Measurements from ENCODE around the gene RBP7. TPM values are rescaled to one million over a fixed set of nuclear protein-coding genes. Genes with fewer than 3 reads are reported as not detected.
"Not testable (repeated sequence)": the region's sequence is repeated elsewhere in the genome, so short reads cannot be mapped to it uniquely, and the experiment has no call there.

Gene RBP7
- total and polyA plus RNA-seq, 10 of the 15 experiments (the other 5 are each of a cell fraction or from before 2014, with no cell fraction given): 0.20 TPM; not detected in 9

- no peak overlapping the region for H3K4me2 ChIP-seq (ENCODE audit: control insufficient read depth, insufficient read depth)
- H3K79me2 ChIP-seq (ENCODE audit: control insufficient read depth, insufficient read depth, low read length): no peaks in the 10 kb centered on the region
- H2AFZ ChIP-seq (ENCODE audit: control insufficient read depth, low read depth, low read length): no peak overlapping the region; the same call in 1 of the 2 replicates
- H3K9me3 ChIP-seq (replicated peaks; ENCODE audit: control insufficient read depth, insufficient read depth, low read length): no peaks in the 10 kb centered on the region; the same call in 2 of the 3 replicates
- H3K36me3 ChIP-seq (ENCODE audit: control insufficient read depth in 2 of 2, insufficient read depth in 2 of 2, low read length in 1 of 2): no peaks in the 10 kb centered on the region
- POLR2A ChIA-PET: no interaction called here
- TF ChIP-seq IRF4 (IDR thresholded peaks at IDR 0.05; ENCODE audit: low read depth, low read length) (no peak), EED (IDR thresholded peaks at IDR 0.05; ENCODE audit: low read depth) (no peak), ZBTB40 (IDR thresholded peaks at IDR 0.05; ENCODE audit: borderline replicate concordance) (no peak), HCFC1 (IDR thresholded peaks at IDR 0.05; ENCODE audit: low read length) (no peak), CBX5 (IDR thresholded peaks at IDR 0.05; ENCODE audit: low read depth) (no peak), BCL11A (IDR thresholded peaks at IDR 0.05; ENCODE audit: low read depth, low read length) (no peak), ZNF622 (IDR thresholded peaks at IDR 0.05) (no peak), ZSCAN29 (IDR thresholded peaks at IDR 0.05) (no peak)
- intact Hi-C loops (cut with micrococcal nuclease; ENCODE audit: unreplicated experiment) (no loop called here), in situ Hi-C loops (cut with MboI) (no loop called here)
- SMC1A ChIA-PET (ENCODE audit: uncharacterized antibody, unreplicated experiment): interaction anchor here (1.0 to 1.2 kb wide), 2 partner anchors 76 to 89 kb away, joined by 3 read pairs; no protein-coding TSS in a partner anchor
- RAD21 ChIA-PET (ENCODE audit: unreplicated experiment): interaction anchor here (0.9 kb wide), 1 partner anchor 66 kb away, joined by 3 read pairs; no protein-coding TSS in a partner anchor
- no peaks in the 10 kb centered on the region for H4K20me1 ChIP-seq (ENCODE audit: control insufficient read depth, insufficient read depth)
- CTCF ChIA-PET: interaction anchor here (1.1 to 2.4 kb wide), 3 partner anchors 77 to 152 kb away, joined by 4 to 12 read pairs (median 4); no protein-coding TSS in a partner anchor
- no peak overlapping the region for H3K9ac ChIP-seq (ENCODE audit: control insufficient read depth, insufficient read depth, low read length)
- H3K4me1 ChIP-seq (ENCODE audit: control insufficient read depth, insufficient read depth, low read length): peaks cover 5% of the 10 kb centered on the region; the same call in 1 of the 2 replicates
- DNase-seq (ENCODE audit: low read depth, low spot score) (no peak), ATAC-seq (no peak), FAIRE-seq (no peak)
- H3K4me3 ChIP-seq: no peak overlapping the region
- H3K27ac ChIP-seq (ENCODE audit: control insufficient read depth, insufficient read depth): no peak overlapping the region
- H3K27me3 ChIP-seq (replicated peaks in 1 of 2; ENCODE audit: control insufficient read depth in 2 of 2, insufficient read depth in 2 of 2, low read length in 1 of 2): no peaks in the 10 kb centered on the region
- no TSS peak for BruUV-seq (replicated peaks)
These were observed 30.0 kb downstream of the RBP7 start for GRCh38 chr1:10027027-10027426.

- ATAC-seq; DNase-seq (ENCODE audit: low read depth, low spot score); H3K36me3 ChIP-seq (ENCODE audit: control insufficient read depth in 2 of 2, insufficient read depth in 2 of 2, low read length in 1 of 2); SMC1A ChIA-PET (ENCODE audit: uncharacterized antibody, unreplicated experiment); POLR2A ChIA-PET; H3K4me3 ChIP-seq; H3K9me3 ChIP-seq (replicated peaks; ENCODE audit: control insufficient read depth, insufficient read depth, low read length); H2AFZ ChIP-seq (ENCODE audit: control insufficient read depth, low read depth, low read length); H3K27me3 ChIP-seq (replicated peaks in 1 of 2; ENCODE audit: control insufficient read depth in 2 of 2, insufficient read depth in 2 of 2, low read length in 1 of 2); CTCF ChIA-PET; H3K4me2 ChIP-seq (ENCODE audit: control insufficient read depth, insufficient read depth); H3K9ac ChIP-seq (ENCODE audit: control insufficient read depth, insufficient read depth, low read length); H3K27ac ChIP-seq (ENCODE audit: control insufficient read depth, insufficient read depth); H3K4me1 ChIP-seq (ENCODE audit: control insufficient read depth, insufficient read depth, low read length); FAIRE-seq; intact Hi-C loops (cut with micrococcal nuclease; ENCODE audit: unreplicated experiment); RAD21 ChIA-PET (ENCODE audit: unreplicated experiment); H4K20me1 ChIP-seq (ENCODE audit: control insufficient read depth, insufficient read depth); in situ Hi-C loops (cut with MboI); BruUV-seq (replicated peaks): not testable (repeated sequence)
- peaks cover 11% of the 10 kb centered on the region for H3K79me2 ChIP-seq (ENCODE audit: control insufficient read depth, insufficient read depth, low read length)
- 88% methylated on average over 18 of the region's 24 CpGs for WGBS (ENCODE audit: insufficient coverage, insufficient replicate concordance, low lambda C conversion rate, missing lambda C conversion rate)
These were observed 32.0 kb downstream of the RBP7 start for GRCh38 chr1:10028956-10029500.
